Measurements from ENCODE around the gene CCL24. TPM values are rescaled to one million over a fixed set of nuclear protein-coding genes. Genes with fewer than 3 reads are reported as not detected.
"Not testable (repeated sequence)": the region's sequence is repeated elsewhere in the genome, so short reads cannot be mapped to it uniquely, and the experiment has no call there.

CCL24 gene
- total RNA-seq, 1 donor from 2014 or later = not detected

- DNase-seq (ENCODE audit: low spot score in 2 of 2, unreplicated experiment in 2 of 2) = no peak
- H3K4me1 Mint-ChIP-seq = peaks cover 5% of the 10 kb centered on the region
- no peaks in the 10 kb centered on the region for H3K36me3 Mint-ChIP-seq
- TF ChIP-seq, protein P1, sequence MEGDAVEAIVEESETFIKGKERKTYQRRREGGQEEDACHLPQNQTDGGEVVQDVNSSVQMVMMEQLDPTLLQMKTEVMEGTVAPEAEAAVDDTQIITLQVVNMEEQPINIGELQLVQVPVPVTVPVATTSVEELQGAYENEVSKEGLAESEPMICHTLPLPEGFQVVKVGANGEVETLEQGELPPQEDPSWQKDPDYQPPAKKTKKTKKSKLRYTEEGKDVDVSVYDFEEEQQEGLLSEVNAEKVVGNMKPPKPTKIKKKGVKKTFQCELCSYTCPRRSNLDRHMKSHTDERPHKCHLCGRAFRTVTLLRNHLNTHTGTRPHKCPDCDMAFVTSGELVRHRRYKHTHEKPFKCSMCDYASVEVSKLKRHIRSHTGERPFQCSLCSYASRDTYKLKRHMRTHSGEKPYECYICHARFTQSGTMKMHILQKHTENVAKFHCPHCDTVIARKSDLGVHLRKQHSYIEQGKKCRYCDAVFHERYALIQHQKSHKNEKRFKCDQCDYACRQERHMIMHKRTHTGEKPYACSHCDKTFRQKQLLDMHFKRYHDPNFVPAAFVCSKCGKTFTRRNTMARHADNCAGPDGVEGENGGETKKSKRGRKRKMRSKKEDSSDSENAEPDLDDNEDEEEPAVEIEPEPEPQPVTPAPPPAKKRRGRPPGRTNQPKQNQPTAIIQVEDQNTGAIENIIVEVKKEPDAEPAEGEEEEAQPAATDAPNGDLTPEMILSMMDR (IDR thresholded peaks at IDR 0.05; ENCODE audit: unreplicated experiment) = no peak
- no peak overlapping the region for H3K4me3 Mint-ChIP-seq
- peak overlapping the region; percentile 47 for H3K27ac Mint-ChIP-seq
- H3K27me3 Mint-ChIP-seq (ENCODE audit: low read depth) = no peaks in the 10 kb centered on the region
- H3K9me3 Mint-ChIP-seq = no peaks in the 10 kb centered on the region
Observed at GRCh38 chr7:75789361-75789924, 24.2 kb downstream of the CCL24 start.

GRCh38 chr7:75788154-75788847, 25.3 kb downstream of the CCL24 start:
- DNase-seq (ENCODE audit: low spot score in 2 of 2, unreplicated experiment in 2 of 2); H3K27me3 Mint-ChIP-seq (ENCODE audit: low read depth): not testable (repeated sequence)

DNA sequence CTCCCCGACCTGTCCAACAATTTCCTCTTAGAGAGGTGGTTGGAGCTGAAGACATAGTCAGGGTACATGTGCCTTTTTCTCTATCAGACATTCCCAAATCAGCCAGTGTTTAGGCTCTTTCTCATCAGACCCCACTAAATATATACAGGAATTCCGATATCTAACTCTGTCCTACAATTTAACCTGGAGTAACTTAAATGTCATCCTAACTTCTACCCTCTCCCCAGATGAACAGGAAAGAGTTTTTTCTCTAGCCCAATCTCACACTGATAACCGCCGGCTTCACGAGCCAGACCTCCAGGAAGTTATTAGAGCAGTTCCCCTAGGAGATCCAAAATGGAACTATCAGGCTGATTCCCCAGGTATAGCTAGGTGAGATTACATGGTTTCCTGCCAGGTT, 30.5 kb downstream of the CCL24 start:
- H3K4me1 Mint-ChIP-seq; DNase-seq (ENCODE audit: low spot score in 2 of 2, unreplicated experiment in 2 of 2); H3K36me3 Mint-ChIP-seq; H3K27ac Mint-ChIP-seq; H3K9me3 Mint-ChIP-seq; H3K4me3 Mint-ChIP-seq: not testable (repeated sequence)
- H3K27me3 Mint-ChIP-seq (ENCODE audit: low read depth) = peaks cover 29% of the 10 kb centered on the region

More at GRCh38 chr7:75788154-75788847, 25.3 kb downstream of the CCL24 start:
- not testable (repeated sequence) for H3K9me3 Mint-ChIP-seq, H3K36me3 Mint-ChIP-seq, H3K27ac Mint-ChIP-seq, H3K4me1 Mint-ChIP-seq, H3K4me3 Mint-ChIP-seq

DNA sequence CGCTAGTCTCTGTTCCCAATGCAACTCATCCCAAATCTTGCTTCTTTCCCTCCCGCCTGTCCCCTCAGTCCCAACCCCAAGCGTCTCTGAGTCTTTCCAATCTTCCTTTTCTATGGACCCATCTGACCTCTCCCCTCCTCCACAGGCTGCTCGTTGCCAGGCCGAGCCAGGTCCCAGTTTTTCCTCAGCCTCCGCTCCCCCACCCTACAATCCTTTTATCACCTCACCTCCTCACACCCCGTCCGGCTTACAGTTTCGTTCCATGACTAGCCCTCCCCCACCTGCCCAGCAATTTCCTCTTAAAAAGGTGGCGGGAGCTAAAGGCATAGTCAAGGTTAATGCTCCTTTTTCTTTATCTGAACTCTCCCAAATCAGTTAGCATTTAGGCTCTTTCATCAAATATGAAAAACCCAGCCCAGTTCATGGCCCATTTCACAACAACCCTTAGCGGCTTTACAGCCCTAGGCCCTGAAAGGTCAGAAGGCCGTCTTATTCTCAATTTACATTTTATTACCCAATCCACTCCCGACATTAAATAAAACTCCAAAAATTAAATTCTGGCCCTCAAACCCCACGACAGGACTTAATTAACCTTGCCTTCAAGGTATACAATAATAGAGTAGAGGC, 32.8 kb downstream of the CCL24 start:
- H3K27me3 Mint-ChIP-seq (ENCODE audit: low read depth) = peaks cover 29% of the 10 kb centered on the region
- H3K4me1 Mint-ChIP-seq; H3K27ac Mint-ChIP-seq; H3K36me3 Mint-ChIP-seq; H3K9me3 Mint-ChIP-seq; H3K4me3 Mint-ChIP-seq; DNase-seq (ENCODE audit: low spot score in 2 of 2, unreplicated experiment in 2 of 2): not testable (repeated sequence)

DNA sequence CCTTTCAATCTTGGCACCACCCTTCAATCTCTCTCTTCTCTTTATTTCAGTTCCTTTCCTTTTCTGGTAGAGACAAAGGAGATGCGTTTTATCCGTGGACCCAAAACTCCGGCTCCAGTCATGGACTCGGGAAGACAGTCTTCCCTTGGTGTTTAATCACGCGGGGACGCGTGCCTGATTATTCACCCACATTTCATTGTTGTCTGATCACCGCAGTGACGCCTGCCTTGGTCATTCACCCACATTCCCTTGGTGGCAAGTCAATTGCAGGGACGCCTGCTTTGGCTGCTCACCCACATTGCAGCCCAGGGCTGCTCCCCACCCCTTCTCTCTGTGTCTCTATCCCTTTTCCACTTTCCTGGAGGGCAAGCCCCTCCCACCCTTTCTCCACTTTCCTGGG, 34.1 kb downstream of the CCL24 start:
- H3K27ac Mint-ChIP-seq; H3K9me3 Mint-ChIP-seq; DNase-seq (ENCODE audit: low spot score in 2 of 2, unreplicated experiment in 2 of 2); H3K4me3 Mint-ChIP-seq; H3K36me3 Mint-ChIP-seq; H3K4me1 Mint-ChIP-seq: not testable (repeated sequence)
- H3K27me3 Mint-ChIP-seq (ENCODE audit: low read depth) = peaks cover 29% of the 10 kb centered on the region

DNA sequence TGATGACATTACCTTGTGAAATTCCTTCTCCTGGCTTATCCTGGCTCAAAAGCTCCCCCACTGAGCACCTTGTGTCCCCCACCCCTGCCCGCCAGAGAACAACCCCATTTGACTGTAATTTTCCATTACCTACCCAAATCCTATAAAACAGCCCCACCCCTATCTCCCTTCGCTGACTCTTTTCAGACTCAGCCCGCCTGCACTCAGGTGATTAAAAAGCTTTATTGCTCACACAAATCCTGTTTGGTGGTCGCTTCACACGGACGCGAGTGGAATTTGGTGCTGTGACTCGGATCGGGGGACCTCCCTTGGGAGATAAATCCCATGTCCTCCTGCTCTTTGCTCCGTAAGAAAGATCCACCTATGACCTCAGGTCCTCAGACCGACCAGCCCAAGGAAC, 34.6 kb downstream of the CCL24 start:
- DNase-seq (ENCODE audit: low spot score in 2 of 2, unreplicated experiment in 2 of 2); H3K36me3 Mint-ChIP-seq; H3K4me1 Mint-ChIP-seq; H3K4me3 Mint-ChIP-seq; H3K27ac Mint-ChIP-seq; H3K9me3 Mint-ChIP-seq: not testable (repeated sequence)
- peaks cover 29% of the 10 kb centered on the region for H3K27me3 Mint-ChIP-seq (ENCODE audit: low read depth)

- H3K36me3 Mint-ChIP-seq = no peaks in the 10 kb centered on the region
- H3K4me3 Mint-ChIP-seq = no peak overlapping the region
- H3K27me3 Mint-ChIP-seq (ENCODE audit: low read depth) = peaks cover 23% of the 10 kb centered on the region
- H3K9me3 Mint-ChIP-seq = no peaks in the 10 kb centered on the region
- TF ChIP-seq, protein P1 (IDR thresholded peaks at IDR 0.05; ENCODE audit: unreplicated experiment) = no peak
- H3K4me1 Mint-ChIP-seq = peaks cover 3% of the 10 kb centered on the region
- H3K27ac Mint-ChIP-seq = no peak overlapping the region
- no peak for DNase-seq (ENCODE audit: low spot score in 2 of 2, unreplicated experiment in 2 of 2)
Observed at GRCh38 chr7:75776295-75776971, 37.2 kb downstream of the CCL24 start.

DNA sequence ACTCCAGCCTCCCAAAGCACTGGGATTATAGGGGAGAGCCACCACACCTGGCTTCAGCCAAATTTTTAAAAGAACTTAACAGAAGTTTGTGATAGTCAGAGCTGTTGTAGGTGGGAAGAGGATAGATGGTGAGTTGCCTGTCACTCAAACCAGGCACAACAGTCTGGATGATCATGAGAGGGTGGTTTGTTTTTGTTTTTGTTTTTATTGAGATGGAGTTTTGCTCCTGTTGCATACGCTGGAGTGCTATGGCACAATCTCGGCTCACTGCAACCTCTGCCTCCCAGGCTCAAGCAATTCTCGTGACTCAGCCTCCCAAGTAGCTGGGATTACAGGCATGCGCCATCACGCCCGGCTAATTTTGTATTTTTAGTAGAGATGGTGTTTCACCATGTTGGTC, 39.6 kb downstream of the CCL24 start:
- not testable (repeated sequence) for H3K4me1 Mint-ChIP-seq; H3K27me3 Mint-ChIP-seq (ENCODE audit: low read depth); H3K27ac Mint-ChIP-seq; DNase-seq (ENCODE audit: low spot score in 2 of 2, unreplicated experiment in 2 of 2); H3K9me3 Mint-ChIP-seq; H3K4me3 Mint-ChIP-seq; H3K36me3 Mint-ChIP-seq
